Measurements from ENCODE around the gene ESCO1.

DNA sequence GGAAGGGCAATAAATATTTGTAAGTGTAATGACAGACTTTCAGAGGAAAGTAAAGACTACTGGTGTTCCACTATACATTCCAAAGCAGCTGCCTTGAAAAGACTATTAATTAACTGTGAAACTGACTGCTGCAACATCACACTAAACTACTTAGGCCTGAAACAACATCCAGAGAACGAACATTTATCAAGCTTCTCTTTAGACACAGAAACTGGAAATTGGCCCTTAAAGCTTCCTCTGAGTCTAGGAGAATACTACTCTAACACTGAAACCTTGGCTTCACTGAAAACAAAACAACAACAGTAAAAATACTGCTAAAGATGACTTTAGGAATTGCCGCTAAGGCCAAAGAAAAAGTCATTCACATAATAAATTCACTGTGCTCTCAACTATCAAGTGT is 74.6 kb downstream of the ESCO1 start:
- TF ChIP-seq, protein P1, sequence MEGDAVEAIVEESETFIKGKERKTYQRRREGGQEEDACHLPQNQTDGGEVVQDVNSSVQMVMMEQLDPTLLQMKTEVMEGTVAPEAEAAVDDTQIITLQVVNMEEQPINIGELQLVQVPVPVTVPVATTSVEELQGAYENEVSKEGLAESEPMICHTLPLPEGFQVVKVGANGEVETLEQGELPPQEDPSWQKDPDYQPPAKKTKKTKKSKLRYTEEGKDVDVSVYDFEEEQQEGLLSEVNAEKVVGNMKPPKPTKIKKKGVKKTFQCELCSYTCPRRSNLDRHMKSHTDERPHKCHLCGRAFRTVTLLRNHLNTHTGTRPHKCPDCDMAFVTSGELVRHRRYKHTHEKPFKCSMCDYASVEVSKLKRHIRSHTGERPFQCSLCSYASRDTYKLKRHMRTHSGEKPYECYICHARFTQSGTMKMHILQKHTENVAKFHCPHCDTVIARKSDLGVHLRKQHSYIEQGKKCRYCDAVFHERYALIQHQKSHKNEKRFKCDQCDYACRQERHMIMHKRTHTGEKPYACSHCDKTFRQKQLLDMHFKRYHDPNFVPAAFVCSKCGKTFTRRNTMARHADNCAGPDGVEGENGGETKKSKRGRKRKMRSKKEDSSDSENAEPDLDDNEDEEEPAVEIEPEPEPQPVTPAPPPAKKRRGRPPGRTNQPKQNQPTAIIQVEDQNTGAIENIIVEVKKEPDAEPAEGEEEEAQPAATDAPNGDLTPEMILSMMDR (conservative IDR thresholded peaks at IDR 0.05 in 1 of 2, IDR thresholded peaks at IDR 0.05 in 1 of 2; ENCODE audit: low read depth in 1 of 2, low read length in 2 of 2) = no peak
- TF ChIP-seq EZH2 (IDR thresholded peaks at IDR 0.05; ENCODE audit: low read length, missing control alignments) = no peak
